Measurements from ENCODE around the gene GRIK1.

The GRIK1 gene

GRCh38 chr21:29851611-29852010 lies 88.2 kb downstream of the GRIK1 start:
- Histone ChIP-seq H3K9me3 (ENCODE audit: control insufficient read depth, low read length) (no peaks in the 10 kb centered on the region), H3K36me3 (ENCODE audit: control insufficient read depth, insufficient read depth, low read length) (no peaks in the 10 kb centered on the region), H3K27ac (ENCODE audit: insufficient read depth, low read length, poor library complexity, severe bottlenecking) (no peak overlapping the region), H3K27me3 (replicated peaks; ENCODE audit: control insufficient read depth, insufficient read depth, low read length, poor library complexity, severe bottlenecking) (no peaks in the 10 kb centered on the region), H3K4me1 (ENCODE audit: control insufficient read depth, insufficient read depth, low read length, poor library complexity, severe bottlenecking) (no peaks in the 10 kb centered on the region), H3K4me3 (ENCODE audit: insufficient read depth, low read depth, low read length, poor library complexity, severe bottlenecking) (no peak overlapping the region)
- DNase-seq = no peak

DNA sequence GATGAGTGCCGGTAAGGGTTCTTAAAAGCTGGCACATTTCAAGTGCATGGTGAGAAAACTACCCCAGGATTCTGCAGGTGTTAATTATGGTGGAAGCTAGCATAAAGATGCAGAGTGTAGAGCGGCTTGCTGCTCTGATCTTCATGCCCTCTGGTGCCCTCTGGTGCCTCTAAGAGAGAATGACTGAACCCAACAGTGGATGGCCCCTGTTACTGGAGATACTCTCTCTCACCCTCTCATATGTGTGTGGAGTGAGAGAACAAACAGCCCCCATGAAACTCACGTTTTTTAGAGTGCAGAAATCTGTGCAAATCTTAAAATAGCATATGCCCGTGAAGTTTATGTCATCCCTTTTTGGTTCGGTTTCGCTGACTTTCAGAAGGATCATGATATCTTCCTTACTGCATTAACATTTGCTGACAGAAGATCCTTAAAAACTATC lies 90.0 kb downstream of the GRIK1 start:
- Histone ChIP-seq H3K4me3 (ENCODE audit: insufficient read depth, low read depth, low read length, poor library complexity, severe bottlenecking) (no peak overlapping the region), H3K27ac (ENCODE audit: insufficient read depth, low read length, poor library complexity, severe bottlenecking) (no peak overlapping the region), H3K4me1 (ENCODE audit: control insufficient read depth, insufficient read depth, low read length, poor library complexity, severe bottlenecking) (no peaks in the 10 kb centered on the region), H3K9me3 (ENCODE audit: control insufficient read depth, low read length) (no peaks in the 10 kb centered on the region), H3K27me3 (replicated peaks; ENCODE audit: control insufficient read depth, insufficient read depth, low read length, poor library complexity, severe bottlenecking) (no peaks in the 10 kb centered on the region), H3K36me3 (ENCODE audit: control insufficient read depth, insufficient read depth, low read length) (no peaks in the 10 kb centered on the region)
- DNase-seq = no peak

- H3K36me3 ChIP-seq (ENCODE audit: control insufficient read depth, insufficient read depth, low read length) = no peaks in the 10 kb centered on the region
Measured at GRCh38 chr21:29843804-29844203, 96.0 kb downstream of the GRIK1 start.

DNA sequence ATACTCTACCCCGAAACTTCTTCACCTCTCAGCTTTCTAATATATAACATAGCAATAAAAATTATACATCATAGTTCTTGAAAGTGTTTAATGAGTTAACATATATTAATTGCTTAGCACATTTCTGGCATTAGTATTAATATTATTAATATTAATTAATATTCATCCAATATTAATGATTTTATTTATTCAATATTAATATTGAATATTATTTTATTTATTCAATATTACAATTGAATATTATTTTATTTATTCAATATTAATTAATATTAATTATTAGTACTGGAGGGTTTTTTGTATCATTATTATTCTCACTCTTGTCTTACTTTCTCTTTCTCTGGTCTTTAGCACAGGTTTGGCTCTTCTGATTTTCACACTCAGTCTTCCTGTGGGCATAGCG lies 105.2 kb downstream of the GRIK1 start:
- H3K4me3 ChIP-seq (ENCODE audit: insufficient read depth, low read depth, low read length, poor library complexity, severe bottlenecking) = no peak overlapping the region
- no peaks in the 10 kb centered on the region for H3K4me1 ChIP-seq (ENCODE audit: control insufficient read depth, insufficient read depth, low read length, poor library complexity, severe bottlenecking)
- DNase-seq = no peak
- H3K27ac ChIP-seq (ENCODE audit: insufficient read depth, low read length, poor library complexity, severe bottlenecking) = no peak overlapping the region
- H3K36me3 ChIP-seq (ENCODE audit: control insufficient read depth, insufficient read depth, low read length) = no peaks in the 10 kb centered on the region
- no peaks in the 10 kb centered on the region for H3K27me3 ChIP-seq (replicated peaks; ENCODE audit: control insufficient read depth, insufficient read depth, low read length, poor library complexity, severe bottlenecking)
- H3K9me3 ChIP-seq (ENCODE audit: control insufficient read depth, low read length) = no peaks in the 10 kb centered on the region

More at GRCh38 chr21:29843804-29844203, 96.0 kb downstream of the GRIK1 start:
- no peak overlapping the region for H3K4me3 ChIP-seq (ENCODE audit: insufficient read depth, low read depth, low read length, poor library complexity, severe bottlenecking)
- H3K27ac ChIP-seq (ENCODE audit: insufficient read depth, low read length, poor library complexity, severe bottlenecking) = no peak overlapping the region
- H3K4me1 ChIP-seq (ENCODE audit: control insufficient read depth, insufficient read depth, low read length, poor library complexity, severe bottlenecking) = no peaks in the 10 kb centered on the region
- H3K9me3 ChIP-seq (ENCODE audit: control insufficient read depth, low read length) = no peaks in the 10 kb centered on the region
- no peak for DNase-seq
- no peaks in the 10 kb centered on the region for H3K27me3 ChIP-seq (replicated peaks; ENCODE audit: control insufficient read depth, insufficient read depth, low read length, poor library complexity, severe bottlenecking)

DNA sequence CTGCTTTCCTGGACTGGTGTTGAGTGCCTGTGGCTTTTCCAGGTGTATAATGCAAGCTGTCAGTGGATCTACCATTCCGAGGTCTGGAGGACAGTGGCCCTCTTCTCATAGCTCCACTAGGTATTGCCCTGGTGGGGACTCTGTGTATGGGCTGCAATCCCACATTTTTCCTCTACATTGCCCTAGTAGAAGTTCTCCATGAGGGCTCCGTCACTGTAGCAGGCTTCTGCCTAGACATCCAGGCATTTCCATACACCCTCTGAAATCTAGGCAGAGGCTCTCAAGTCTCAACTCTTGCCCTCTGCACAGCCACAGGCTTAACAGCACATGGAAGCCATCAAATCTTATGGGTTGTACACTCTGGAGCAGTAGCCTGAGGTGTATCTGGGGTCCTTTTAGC lies 107.6 kb downstream of the GRIK1 start:
- DNase-seq = no peak
- Histone ChIP-seq H3K9me3 (ENCODE audit: control insufficient read depth, low read length) (no peaks in the 10 kb centered on the region), H3K27me3 (replicated peaks; ENCODE audit: control insufficient read depth, insufficient read depth, low read length, poor library complexity, severe bottlenecking) (no peaks in the 10 kb centered on the region), H3K4me1 (ENCODE audit: control insufficient read depth, insufficient read depth, low read length, poor library complexity, severe bottlenecking) (no peaks in the 10 kb centered on the region), H3K36me3 (ENCODE audit: control insufficient read depth, insufficient read depth, low read length) (no peaks in the 10 kb centered on the region), H3K27ac (ENCODE audit: insufficient read depth, low read length, poor library complexity, severe bottlenecking) (no peak overlapping the region), H3K4me3 (ENCODE audit: insufficient read depth, low read depth, low read length, poor library complexity, severe bottlenecking) (no peak overlapping the region)

DNA sequence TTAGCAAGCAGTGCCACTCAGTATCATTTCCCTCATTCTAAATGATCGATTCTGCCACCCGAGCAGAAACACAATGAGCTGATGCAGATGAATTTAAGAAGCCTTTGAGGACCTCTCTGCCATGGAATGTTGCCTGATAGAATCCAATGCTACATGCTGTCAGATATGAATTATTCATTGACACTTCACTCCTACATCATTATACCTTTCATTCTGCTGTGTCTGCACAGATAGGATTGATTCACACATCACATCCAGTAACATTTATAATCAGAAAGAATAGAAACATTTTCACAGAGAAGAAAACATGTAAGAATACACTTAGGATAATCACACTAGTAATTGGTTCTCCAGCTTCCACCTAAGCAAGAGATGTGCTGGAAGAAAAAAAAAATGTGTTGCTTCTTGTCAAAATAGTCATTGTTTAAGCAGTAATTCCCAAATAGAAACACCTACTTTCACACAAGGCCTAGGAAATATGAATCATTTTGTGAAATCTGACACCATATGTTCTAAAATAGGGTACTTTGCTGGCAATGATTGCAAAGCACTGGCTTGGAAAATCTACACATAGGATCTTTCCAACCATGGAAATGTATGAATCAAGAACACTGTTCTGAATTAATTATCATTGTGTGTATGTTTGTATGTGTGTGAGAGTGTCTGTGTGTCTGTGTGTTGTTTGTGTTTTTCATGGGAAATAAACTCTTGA lies 110.1 kb downstream of the GRIK1 start:
- Histone ChIP-seq H3K36me3 (ENCODE audit: control insufficient read depth, insufficient read depth, low read length) (no peaks in the 10 kb centered on the region), H3K9me3 (ENCODE audit: control insufficient read depth, low read length) (no peaks in the 10 kb centered on the region), H3K4me1 (ENCODE audit: control insufficient read depth, insufficient read depth, low read length, poor library complexity, severe bottlenecking) (no peaks in the 10 kb centered on the region), H3K27ac (ENCODE audit: insufficient read depth, low read length, poor library complexity, severe bottlenecking) (no peak overlapping the region), H3K27me3 (replicated peaks; ENCODE audit: control insufficient read depth, insufficient read depth, low read length, poor library complexity, severe bottlenecking) (no peaks in the 10 kb centered on the region), H3K4me3 (ENCODE audit: insufficient read depth, low read depth, low read length, poor library complexity, severe bottlenecking) (no peak overlapping the region)
- no peak for DNase-seq

DNA sequence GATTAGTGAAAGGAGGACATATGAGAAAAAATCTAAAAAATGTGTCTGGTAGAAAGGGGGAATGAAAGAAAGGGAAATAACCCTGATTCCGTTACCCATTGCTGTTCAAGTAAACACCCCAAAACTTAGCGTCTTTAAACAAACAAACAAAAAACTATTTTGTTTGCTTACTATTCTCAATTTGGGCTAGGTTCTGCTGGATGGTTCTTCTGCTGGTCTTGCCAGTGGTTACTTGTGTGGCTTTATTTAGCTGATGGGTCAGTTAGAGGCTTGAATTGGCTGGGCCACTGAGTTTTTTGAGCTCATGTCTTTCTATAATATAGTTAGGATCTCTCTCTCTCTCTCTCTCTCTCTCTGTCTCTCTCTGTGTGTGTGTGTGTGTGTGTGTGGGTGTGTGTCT lies 112.1 kb downstream of the GRIK1 start:
- Histone ChIP-seq H3K36me3 (ENCODE audit: control insufficient read depth, insufficient read depth, low read length) (no peaks in the 10 kb centered on the region), H3K27me3 (replicated peaks; ENCODE audit: control insufficient read depth, insufficient read depth, low read length, poor library complexity, severe bottlenecking) (no peaks in the 10 kb centered on the region), H3K9me3 (ENCODE audit: control insufficient read depth, low read length) (no peaks in the 10 kb centered on the region), H3K4me3 (ENCODE audit: insufficient read depth, low read depth, low read length, poor library complexity, severe bottlenecking) (no peak overlapping the region), H3K4me1 (ENCODE audit: control insufficient read depth, insufficient read depth, low read length, poor library complexity, severe bottlenecking) (no peaks in the 10 kb centered on the region), H3K27ac (ENCODE audit: insufficient read depth, low read length, poor library complexity, severe bottlenecking) (no peak overlapping the region)
- DNase-seq = no peak

GRCh38 chr21:29827236-29827635 lies 112.6 kb downstream of the GRIK1 start:
- Histone ChIP-seq H3K27ac (ENCODE audit: insufficient read depth, low read length, poor library complexity, severe bottlenecking) (no peak overlapping the region), H3K4me1 (ENCODE audit: control insufficient read depth, insufficient read depth, low read length, poor library complexity, severe bottlenecking) (no peaks in the 10 kb centered on the region), H3K27me3 (replicated peaks; ENCODE audit: control insufficient read depth, insufficient read depth, low read length, poor library complexity, severe bottlenecking) (no peaks in the 10 kb centered on the region), H3K9me3 (ENCODE audit: control insufficient read depth, low read length) (no peaks in the 10 kb centered on the region), H3K36me3 (ENCODE audit: control insufficient read depth, insufficient read depth, low read length) (no peaks in the 10 kb centered on the region), H3K4me3 (ENCODE audit: insufficient read depth, low read depth, low read length, poor library complexity, severe bottlenecking) (no peak overlapping the region)
- no peak for DNase-seq

DNA sequence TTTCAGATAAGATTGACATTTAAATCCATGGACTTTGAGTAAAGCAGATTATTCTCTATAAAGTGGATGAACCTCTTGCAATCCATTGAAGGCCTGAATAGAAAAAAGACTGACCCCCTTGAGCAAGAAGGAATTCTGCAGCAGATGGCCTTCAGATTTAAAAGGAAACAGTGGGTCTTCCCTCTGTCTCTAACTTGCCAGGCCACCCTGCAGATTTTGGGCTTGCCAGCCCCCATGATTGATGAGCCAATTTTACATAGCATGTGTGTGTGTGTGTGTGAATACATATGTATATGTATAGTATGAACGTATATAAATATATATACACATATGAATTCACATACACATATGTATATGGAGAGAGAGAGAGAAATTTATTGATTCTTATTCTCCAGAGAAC lies 113.4 kb downstream of the GRIK1 start:
- Histone ChIP-seq H3K27me3 (replicated peaks; ENCODE audit: control insufficient read depth, insufficient read depth, low read length, poor library complexity, severe bottlenecking) (no peaks in the 10 kb centered on the region), H3K4me1 (ENCODE audit: control insufficient read depth, insufficient read depth, low read length, poor library complexity, severe bottlenecking) (no peaks in the 10 kb centered on the region), H3K4me3 (ENCODE audit: insufficient read depth, low read depth, low read length, poor library complexity, severe bottlenecking) (no peak overlapping the region), H3K9me3 (ENCODE audit: control insufficient read depth, low read length) (no peaks in the 10 kb centered on the region), H3K27ac (ENCODE audit: insufficient read depth, low read length, poor library complexity, severe bottlenecking) (no peak overlapping the region), H3K36me3 (ENCODE audit: control insufficient read depth, insufficient read depth, low read length) (no peaks in the 10 kb centered on the region)
- DNase-seq = no peak

DNA sequence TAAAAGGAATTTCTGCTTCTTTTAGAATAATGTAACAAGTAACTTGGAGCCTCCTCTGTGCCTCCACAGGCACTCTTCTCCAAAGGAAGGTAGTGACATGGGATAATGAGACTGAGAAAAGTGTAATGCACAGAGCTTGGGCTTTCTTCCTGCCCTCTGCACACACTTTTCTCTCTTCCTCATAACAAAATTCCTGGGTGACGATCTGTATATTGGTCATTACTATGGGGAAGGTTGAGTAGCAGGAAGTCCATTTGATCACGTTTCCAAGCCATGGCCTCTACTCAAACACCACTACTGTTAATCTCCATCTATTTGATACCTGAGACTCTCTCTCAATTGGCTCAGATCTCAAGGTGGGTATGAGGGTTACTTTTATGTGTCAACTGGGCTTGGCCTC lies 113.9 kb downstream of the GRIK1 start:
- Histone ChIP-seq H3K27ac (ENCODE audit: insufficient read depth, low read length, poor library complexity, severe bottlenecking) (no peak overlapping the region), H3K36me3 (ENCODE audit: control insufficient read depth, insufficient read depth, low read length) (no peaks in the 10 kb centered on the region), H3K9me3 (ENCODE audit: control insufficient read depth, low read length) (no peaks in the 10 kb centered on the region), H3K4me1 (ENCODE audit: control insufficient read depth, insufficient read depth, low read length, poor library complexity, severe bottlenecking) (no peaks in the 10 kb centered on the region), H3K4me3 (ENCODE audit: insufficient read depth, low read depth, low read length, poor library complexity, severe bottlenecking) (no peak overlapping the region), H3K27me3 (replicated peaks; ENCODE audit: control insufficient read depth, insufficient read depth, low read length, poor library complexity, severe bottlenecking) (no peaks in the 10 kb centered on the region)
- no peak for DNase-seq
